Panc1 (cell line): ENCODE data around the gene FILIP1.

Experiments used
- SIN3A ChIP-seq: IDR thresholded peaks from 2 replicates; pipeline ENCODE4 v1.6.1; 2012; ENCODE audit warnings: low read depth, mild to moderate bottlenecking, low read length, moderate library complexity, borderline replicate concordance; ENCODE audit not compliant: insufficient read depth
- TCF7L2 ChIP-seq: IDR thresholded peaks from 2 replicates; pipeline ENCODE4 v1.6.1; 2011; ENCODE audit warnings: mild to moderate bottlenecking, low read depth, low read length, inconsistent platforms
- TF ChIP-seq, protein P1 (sequence below): fragments of 450-650 bp; IDR thresholded peaks from 2 replicates; pipeline ENCODE4 v1.5.1; 2017; ENCODE audit warnings: mild to moderate bottlenecking

- TF ChIP-seq, protein P1, sequence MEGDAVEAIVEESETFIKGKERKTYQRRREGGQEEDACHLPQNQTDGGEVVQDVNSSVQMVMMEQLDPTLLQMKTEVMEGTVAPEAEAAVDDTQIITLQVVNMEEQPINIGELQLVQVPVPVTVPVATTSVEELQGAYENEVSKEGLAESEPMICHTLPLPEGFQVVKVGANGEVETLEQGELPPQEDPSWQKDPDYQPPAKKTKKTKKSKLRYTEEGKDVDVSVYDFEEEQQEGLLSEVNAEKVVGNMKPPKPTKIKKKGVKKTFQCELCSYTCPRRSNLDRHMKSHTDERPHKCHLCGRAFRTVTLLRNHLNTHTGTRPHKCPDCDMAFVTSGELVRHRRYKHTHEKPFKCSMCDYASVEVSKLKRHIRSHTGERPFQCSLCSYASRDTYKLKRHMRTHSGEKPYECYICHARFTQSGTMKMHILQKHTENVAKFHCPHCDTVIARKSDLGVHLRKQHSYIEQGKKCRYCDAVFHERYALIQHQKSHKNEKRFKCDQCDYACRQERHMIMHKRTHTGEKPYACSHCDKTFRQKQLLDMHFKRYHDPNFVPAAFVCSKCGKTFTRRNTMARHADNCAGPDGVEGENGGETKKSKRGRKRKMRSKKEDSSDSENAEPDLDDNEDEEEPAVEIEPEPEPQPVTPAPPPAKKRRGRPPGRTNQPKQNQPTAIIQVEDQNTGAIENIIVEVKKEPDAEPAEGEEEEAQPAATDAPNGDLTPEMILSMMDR = no peak
- TF ChIP-seq SIN3A (no peak), TCF7L2 (no peak)
These were observed 201.9 kb downstream of the FILIP1 start for GRCh38 chr6:75291744-75292143.
